Astrocyte of the spinal cord (primary cell): ENCODE measurements around the gene EPS8.
"Not testable (repeated sequence)": the region's sequence is repeated elsewhere in the genome, so short reads cannot be mapped to it uniquely, and the experiment has no call there.

Source experiments
- DNase-seq: peaks from one replicate; pipeline ENCODE4 v3.0.0; 2011; ENCODE audit warnings: low read depth, low spot score
- H3K4me3 ChIP-seq: 2 replicates; pipeline ENCODE4 v1.5.1; 2011; ENCODE audit warnings: low read depth, mild to moderate bottlenecking, low read length, moderate library complexity
- CTCF ChIP-seq: IDR thresholded peaks from 2 replicates; pipeline ENCODE4 v1.5.1; 2012; ENCODE audit warnings: low read depth, mild to moderate bottlenecking, low read length, inconsistent platforms
- in situ Hi-C: cut with HindIII; loops from 2 replicates; pipeline ENCODE4 v1.10.0; 2017; ENCODE audit warnings: low sequenced_read_pairs

EPS8 gene

GRCh38 chr12:15627995-15628945 is 160.9 kb downstream of the EPS8 start:
- no peak overlapping the region for H3K4me3 ChIP-seq
- in situ Hi-C loops, result no loop called here
- no peak for TF ChIP-seq CTCF
- peak; percentile 51 for DNase-seq

- no peak for DNase-seq
- no peak overlapping the region for H3K4me3 ChIP-seq
- in situ Hi-C loops, result no loop called here
- TF ChIP-seq CTCF, result no peak
Measured at GRCh38 chr12:15625075-15625474, 164.1 kb downstream of the EPS8 start.

- H3K4me3 ChIP-seq, result no peak overlapping the region
- in situ Hi-C loops, result no loop called here
- TF ChIP-seq CTCF, result no peak
- DNase-seq, result no peak
Measured at GRCh38 chr12:15620741-15621539, 168.2 kb downstream of the EPS8 start.

- in situ Hi-C loops, DNase-seq, H3K4me3 ChIP-seq: not testable (repeated sequence)
Measured at GRCh38 chr12:15616495-15616894, 172.7 kb downstream of the EPS8 start.

- DNase-seq, result no peak
- in situ Hi-C loops, result no loop called here
- H3K4me3 ChIP-seq, result no peak overlapping the region
- TF ChIP-seq CTCF, result no peak
Measured at GRCh38 chr12:15613981-15614380, 175.2 kb downstream of the EPS8 start.

GRCh38 chr12:15608941-15609340 is 180.2 kb downstream of the EPS8 start:
- no peak for TF ChIP-seq CTCF

GRCh38 chr12:15608406-15608805 is 180.8 kb downstream of the EPS8 start:
- in situ Hi-C loops, result no loop called here
- no peak overlapping the region for H3K4me3 ChIP-seq
- no peak for TF ChIP-seq CTCF
- no peak for DNase-seq

More at GRCh38 chr12:15608941-15609340, 180.2 kb downstream of the EPS8 start:
- in situ Hi-C loops, result no loop called here
- DNase-seq, result no peak
- H3K4me3 ChIP-seq, result no peak overlapping the region
